Fibroblast of lung (primary cell): ENCODE results near the gene STK11IP. TPM values are rescaled to one million over a fixed set of nuclear protein-coding genes. Genes with fewer than 3 reads are reported as not detected.

Source experiments
- DNase-seq, 2 donors: peaks; one replicate each; pipeline versions ENCODE4 v3.0.0 to v3.0.0-alpha.2; 2010; ENCODE audit warnings: low read depth in 2 of 2
- H2AFZ ChIP-seq: 2 replicates; pipeline ENCODE4 v1.5.1; 2012; ENCODE audit warnings: low read length, control low read depth, inconsistent platforms
- H3K27ac ChIP-seq: 2 replicates; pipeline ENCODE4 v1.5.1; 2011; ENCODE audit warnings: low read length, control low read depth; ENCODE audit not compliant: insufficient read depth
- H3K27me3 ChIP-seq: 2 replicates; pipeline ENCODE4 v1.5.1; 2011; ENCODE audit warnings: mild to moderate bottlenecking, low read length; ENCODE audit not compliant: control insufficient read depth, insufficient read depth
- H3K36me3 ChIP-seq: 2 replicates; pipeline ENCODE4 v1.5.1; 2011; ENCODE audit warnings: low read length; ENCODE audit not compliant: control insufficient read depth, insufficient read depth
- H3K4me1 ChIP-seq: 2 replicates; pipeline ENCODE4 v1.5.1; 2011; ENCODE audit warnings: low read length; ENCODE audit not compliant: control insufficient read depth, insufficient read depth; ENCODE audit errors: extremely low read depth
- H3K4me2 ChIP-seq: 2 replicates; pipeline ENCODE4 v1.5.1; 2011; ENCODE audit warnings: low read length, control low read depth; ENCODE audit not compliant: insufficient read depth; ENCODE audit errors: extremely low read depth
- H3K4me3 ChIP-seq, 4 experiments: fragments of 200-600 bp in 1 of 4; sonication (generic) in 1 of 4; replicated peaks in 1 of 4; 2 replicates each; pipeline ENCODE4 v1.5.1; 2011 to 2016; ENCODE audit warnings: low read length in 4 of 4, low read depth in 3 of 4, mild to moderate bottlenecking in 3 of 4, control low read depth in 2 of 4, inconsistent platforms in 1 of 4, mixed read lengths in 1 of 4; ENCODE audit not compliant: insufficient read depth in 1 of 4; ENCODE audit errors: control extremely low read depth in 1 of 4
- H3K79me2 ChIP-seq: 2 replicates; pipeline ENCODE4 v1.5.1; 2012; ENCODE audit warnings: mild to moderate bottlenecking, low read length, inconsistent platforms; ENCODE audit not compliant: control insufficient read depth, insufficient read depth
- H3K9ac ChIP-seq: 2 replicates; pipeline ENCODE4 v1.5.1; 2011; ENCODE audit warnings: mild to moderate bottlenecking, low read length, control low read depth; ENCODE audit not compliant: insufficient read depth
- H3K9me3 ChIP-seq: 2 replicates; pipeline ENCODE4 v1.5.1; 2012; ENCODE audit warnings: low read depth, low read length; ENCODE audit not compliant: control insufficient read depth, insufficient read depth
- H4K20me1 ChIP-seq: 2 replicates; pipeline ENCODE4 v1.5.1; 2011; ENCODE audit warnings: low read length; ENCODE audit not compliant: control insufficient read depth, insufficient read depth; ENCODE audit errors: extremely low read depth
- CTCF ChIP-seq, 2 donors: IDR thresholded peaks in 1 of 2; conservative IDR thresholded peaks in 1 of 2; 1 replicate in 1 of 2; 2 replicates in 1 of 2; pipeline ENCODE4 v1.5.1; 2011 to 2012; ENCODE audit warnings: low read length in 2 of 2, control low read depth in 1 of 2, inconsistent platforms in 1 of 2, low read depth in 1 of 2, mild to moderate bottlenecking in 1 of 2
- EZH2 ChIP-seq: IDR thresholded peaks from 2 replicates; pipeline ENCODE4 v1.5.1; 2012; ENCODE audit warnings: low read length, control low read depth, mild to moderate bottlenecking; ENCODE audit errors: missing control alignments
- polyA plus RNA-seq, 2 donors: library from polyadenylated mRNA; depleted of rRNA in 1 of 2; stranded (reverse) in 1 of 2; unstranded in 1 of 2; fragments of >200 nt; gene quantifications; 2 replicates each; pipeline ENCODE4 v1.2.1, GENCODE V29; 2011 to 2012; ENCODE audit warnings: missing spikeins in 1 of 2
- total RNA-seq: library from RNA; depleted of rRNA; stranded (reverse); fragments of >200 nt; gene quantifications from 2 replicates; pipeline ENCODE4 v1.2.1, GENCODE V29; 2014

STK11IP gene
- total and polyA plus RNA-seq, 2 donors (not counting 1 experiment from before 2014, with no cell fraction given): 5.6 to 16.8 TPM

DNA sequence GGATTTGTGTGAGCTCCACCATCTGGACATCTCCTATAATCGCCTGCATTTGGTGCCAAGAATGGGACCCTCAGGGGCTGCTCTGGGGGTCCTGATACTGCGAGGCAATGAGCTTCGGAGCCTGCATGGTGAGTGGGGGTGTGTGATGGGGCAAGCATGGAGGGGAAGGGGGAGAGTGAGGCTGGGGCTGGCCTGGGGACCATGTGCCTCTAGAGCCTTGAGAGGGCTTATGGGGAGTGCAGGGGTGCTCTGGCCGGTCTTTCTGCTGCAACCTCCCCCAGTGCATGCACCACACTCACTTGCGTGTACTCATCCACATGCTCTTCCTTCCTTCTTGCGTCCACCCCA is 7.9 kb downstream of the STK11IP start:
- H3K4me3 ChIP-seq: no peak overlapping the region
- no peak overlapping the region for H3K9ac ChIP-seq
- no peak for DNase-seq
- no peak for TF ChIP-seq CTCF (conservative IDR thresholded peaks at IDR 0.05 in 1 of 2, IDR thresholded peaks at IDR 0.05 in 1 of 2; ENCODE audit: low read depth in 1 of 2, low read length in 2 of 2)
- no peak for TF ChIP-seq EZH2
- H3K27me3 ChIP-seq: no peaks in the 10 kb centered on the region
- no peaks in the 10 kb centered on the region for H3K4me1 ChIP-seq
- H3K79me2 ChIP-seq: no peaks in the 10 kb centered on the region
- no peak overlapping the region for H3K4me2 ChIP-seq
- H3K36me3 ChIP-seq: peaks cover 8% of the 10 kb centered on the region
- H3K27ac ChIP-seq: no peak overlapping the region
- no peak overlapping the region for H2AFZ ChIP-seq
- H4K20me1 ChIP-seq: no peaks in the 10 kb centered on the region
- no peaks in the 10 kb centered on the region for H3K9me3 ChIP-seq

- Histone ChIP-seq H3K4me1 (no peaks in the 10 kb centered on the region), H3K27ac (no peak overlapping the region), H3K9ac (no peak overlapping the region), H3K9me3 (no peaks in the 10 kb centered on the region), H3K79me2 (no peaks in the 10 kb centered on the region), H3K36me3 (peaks cover 5% of the 10 kb centered on the region), H2AFZ (no peak overlapping the region), H3K27me3 (no peaks in the 10 kb centered on the region), H3K4me3 (no peak overlapping the region), H4K20me1 (no peaks in the 10 kb centered on the region), H3K4me2 (no peak overlapping the region)
- TF ChIP-seq EZH2 (no peak), CTCF (conservative IDR thresholded peaks at IDR 0.05 in 1 of 2, IDR thresholded peaks at IDR 0.05 in 1 of 2; ENCODE audit: low read depth in 1 of 2, low read length in 2 of 2) (no peak)
- no peak for DNase-seq
Observed at GRCh38 chr2:219607931-219608330, 10.3 kb downstream of the STK11IP start.

DNA sequence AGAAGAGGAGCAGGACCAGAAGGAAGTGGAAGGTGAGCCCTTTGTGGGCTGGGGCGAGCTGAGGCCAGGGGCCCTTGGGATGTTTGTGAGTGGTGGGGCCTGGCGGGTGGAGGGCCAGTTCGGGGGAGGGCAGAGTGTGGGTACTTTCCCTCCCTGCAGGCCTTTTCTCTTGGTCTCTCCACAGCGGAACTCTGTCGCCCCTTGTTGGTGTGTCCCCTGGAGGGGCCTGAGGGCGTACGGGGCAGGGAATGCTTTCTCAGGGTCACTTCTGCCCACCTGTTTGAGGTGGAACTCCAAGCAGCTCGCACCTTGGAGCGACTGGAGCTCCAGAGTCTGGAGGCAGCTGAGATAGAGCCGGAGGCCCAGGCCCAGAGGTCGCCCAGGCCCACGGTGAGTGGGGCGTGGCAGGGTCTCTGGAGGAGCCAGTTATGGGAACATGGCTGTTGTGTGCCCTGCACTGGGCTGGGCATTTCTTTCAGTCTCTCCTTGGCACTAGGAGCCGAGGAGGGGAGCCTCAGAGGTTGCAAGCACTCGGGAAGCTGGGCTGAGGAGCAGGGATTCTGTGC is 10.8 kb downstream of the STK11IP start:
- Histone ChIP-seq H2AFZ (no peak overlapping the region), H3K4me3 (no peak overlapping the region), H3K4me2 (no peak overlapping the region), H3K9me3 (no peaks in the 10 kb centered on the region), H3K9ac (no peak overlapping the region), H4K20me1 (no peaks in the 10 kb centered on the region), H3K36me3 (peaks cover 5% of the 10 kb centered on the region), H3K27me3 (no peaks in the 10 kb centered on the region), H3K27ac (no peak overlapping the region), H3K4me1 (no peaks in the 10 kb centered on the region), H3K79me2 (no peaks in the 10 kb centered on the region)
- TF ChIP-seq EZH2: no peak
- TF ChIP-seq CTCF (conservative IDR thresholded peaks at IDR 0.05 in 1 of 2, IDR thresholded peaks at IDR 0.05 in 1 of 2; ENCODE audit: low read depth in 1 of 2, low read length in 2 of 2): no peak
- no peak for DNase-seq
